Stomach (tissue), 9 donors: ENCODE results near the gene PTPRT. TPM values are rescaled to one million over a fixed set of nuclear protein-coding genes. Genes with fewer than 3 reads are reported as not detected.
A peak's percentile ranks its signal among the peaks of the same experiment; 100 is the strongest.

Source experiments
- DNase-seq, 2 donors: peaks; one replicate each; pipeline versions ENCODE4 v3.0.0 to v3.0.0-alpha.2; 2013 to 2019
- H3K27ac ChIP-seq, 5 donors: fragments of 200-600 bp in 4 of 5; sonication (generic) in 4 of 5; one replicate each; pipeline ENCODE4 v1.5.1; 2013 to 2019; ENCODE audit warnings: mild to moderate bottlenecking in 1 of 5, moderate library complexity in 1 of 5
- H3K27me3 ChIP-seq, 3 donors: fragments of 200-600 bp; sonication (generic); one replicate each; pipeline ENCODE4 v1.5.1; 2017 to 2019; ENCODE audit warnings: mixed run types in 1 of 3
- H3K36me3 ChIP-seq, 4 donors: fragments of 200-600 bp; sonication (generic); 1 replicate in 3 of 4; 2 replicates in 1 of 4; pipeline ENCODE4 v1.5.1; 2016 to 2019
- H3K4me1 ChIP-seq, 4 donors: fragments of 200-600 bp; sonication (generic); one replicate each; pipeline ENCODE4 v1.5.1; 2016 to 2019
- H3K4me3 ChIP-seq, 4 donors: fragments of 200-600 bp; sonication (generic) in 3 of 4; one replicate each; pipeline ENCODE4 v1.5.1; 2016 to 2019; ENCODE audit warnings: mild to moderate bottlenecking in 1 of 4
- H3K9me3 ChIP-seq, 4 donors: fragments of 200-600 bp; sonication (generic); one replicate each; pipeline ENCODE4 v1.5.1; 2016 to 2019
- EP300 ChIP-seq: sonication (generic); formaldehyde crosslinking; IDR thresholded peaks from one replicate; pipeline ENCODE4 v1.6.1; 2017; ENCODE audit warnings: antibody characterized with exemption
- POLR2A ChIP-seq, 4 donors: fragments of 450-650 bp; IDR thresholded peaks; one replicate each; pipeline ENCODE4 v1.6.1; 2016; ENCODE audit warnings: antibody characterized with exemption in 4 of 4, control low read depth in 2 of 4, mild to moderate bottlenecking in 1 of 4, moderate library complexity in 1 of 4
- POLR2AphosphoS5 ChIP-seq, 3 donors: sonication (generic); formaldehyde crosslinking; IDR thresholded peaks; one replicate each; pipeline ENCODE4 v1.6.1; 2016; ENCODE audit warnings: antibody characterized with exemption in 3 of 3
- WGBS, 5 donors: extraction: QIAGEN DNeasy Blood & Tissue Kit in 3 of 5; methylation state at CpG; one replicate each; pipeline versions ENCODE4 v1.1.5 to v1.1.7; 2013 to 2018; 5-methylcytosine and 5-hydroxymethylcytosine counted together
- intact Hi-C: fragments of 100-400 bp; cut with DNase I; formaldehyde crosslinking; loops from one replicate; pipeline ENCODE4 v1.15.1; 2023; ENCODE audit warnings: low total_unique reads
- polyA plus RNA-seq, 3 donors: library from polyadenylated mRNA; stranded (reverse); fragments of 200-250 nt; gene quantifications; one replicate each; pipeline ENCODE4 v1.2.3, GENCODE V29; 2013
- total RNA-seq, 5 donors: library from RNA; depleted of rRNA; stranded (reverse); fragments of >200 nt; gene quantifications; one replicate each; pipeline versions ENCODE4 v1.1.0 to v1.2.3, GENCODE V29; 2014 to 2016
- TF ChIP-seq, protein P1 (sequence below), 7 experiments: fragments of 450-650 bp in 4 of 7; fragments of 200-600 bp in 3 of 7; sonication (generic) in 3 of 7; IDR thresholded peaks; one replicate each; pipeline ENCODE4 v1.5.1; 2016 to 2019; ENCODE audit warnings: antibody characterized with exemption in 7 of 7, control low read depth in 2 of 7, mild to moderate bottlenecking in 1 of 7
- donor health status: healthy with polysubstance abuse.
- donor health status: Bipolar disorder and iron deficiency.
- donor health status: healthy.

The PTPRT gene
- total and polyA plus RNA-seq, 8 donors: 0.05 to 11.6 (median 1.7) TPM; not detected in 2

DNA sequence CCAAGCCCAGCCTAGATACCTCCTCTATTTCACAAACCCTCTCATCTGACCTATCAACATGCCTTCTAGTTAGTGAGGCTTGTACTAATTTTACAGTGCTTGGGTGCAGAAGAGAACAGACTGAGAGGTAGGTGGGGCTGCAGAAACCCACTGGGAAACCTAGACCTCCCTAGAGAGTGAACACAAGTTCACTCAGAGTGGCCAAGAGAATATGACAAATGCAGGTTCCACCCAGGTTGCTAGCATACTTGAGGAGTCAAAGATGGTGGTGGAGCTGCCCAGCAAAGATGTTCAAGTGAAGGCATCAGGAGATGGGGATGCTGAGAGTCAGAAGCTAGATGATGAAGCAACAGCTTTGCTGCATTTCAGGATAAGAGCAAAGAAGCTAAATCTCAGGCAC is 337.0 kb downstream of the PTPRT start:
- H3K27me3 ChIP-seq: no peaks in the 10 kb centered on the region
- H3K4me1 ChIP-seq: no peaks in the 10 kb centered on the region
- TF ChIP-seq POLR2A (IDR thresholded peaks at IDR 0.05) (no peak), EP300 (no peak), POLR2AphosphoS5 (IDR thresholded peaks at IDR 0.05) (no peak)
- TF ChIP-seq, protein P1, sequence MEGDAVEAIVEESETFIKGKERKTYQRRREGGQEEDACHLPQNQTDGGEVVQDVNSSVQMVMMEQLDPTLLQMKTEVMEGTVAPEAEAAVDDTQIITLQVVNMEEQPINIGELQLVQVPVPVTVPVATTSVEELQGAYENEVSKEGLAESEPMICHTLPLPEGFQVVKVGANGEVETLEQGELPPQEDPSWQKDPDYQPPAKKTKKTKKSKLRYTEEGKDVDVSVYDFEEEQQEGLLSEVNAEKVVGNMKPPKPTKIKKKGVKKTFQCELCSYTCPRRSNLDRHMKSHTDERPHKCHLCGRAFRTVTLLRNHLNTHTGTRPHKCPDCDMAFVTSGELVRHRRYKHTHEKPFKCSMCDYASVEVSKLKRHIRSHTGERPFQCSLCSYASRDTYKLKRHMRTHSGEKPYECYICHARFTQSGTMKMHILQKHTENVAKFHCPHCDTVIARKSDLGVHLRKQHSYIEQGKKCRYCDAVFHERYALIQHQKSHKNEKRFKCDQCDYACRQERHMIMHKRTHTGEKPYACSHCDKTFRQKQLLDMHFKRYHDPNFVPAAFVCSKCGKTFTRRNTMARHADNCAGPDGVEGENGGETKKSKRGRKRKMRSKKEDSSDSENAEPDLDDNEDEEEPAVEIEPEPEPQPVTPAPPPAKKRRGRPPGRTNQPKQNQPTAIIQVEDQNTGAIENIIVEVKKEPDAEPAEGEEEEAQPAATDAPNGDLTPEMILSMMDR (IDR thresholded peaks at IDR 0.05): no peak
- intact Hi-C loops: no loop called here
- no peak for DNase-seq
- H3K9me3 ChIP-seq: no peaks in the 10 kb centered on the region
- H3K36me3 ChIP-seq: no peaks in the 10 kb centered on the region
- no peak overlapping the region for H3K4me3 ChIP-seq
- H3K27ac ChIP-seq: no peak overlapping the region

DNA sequence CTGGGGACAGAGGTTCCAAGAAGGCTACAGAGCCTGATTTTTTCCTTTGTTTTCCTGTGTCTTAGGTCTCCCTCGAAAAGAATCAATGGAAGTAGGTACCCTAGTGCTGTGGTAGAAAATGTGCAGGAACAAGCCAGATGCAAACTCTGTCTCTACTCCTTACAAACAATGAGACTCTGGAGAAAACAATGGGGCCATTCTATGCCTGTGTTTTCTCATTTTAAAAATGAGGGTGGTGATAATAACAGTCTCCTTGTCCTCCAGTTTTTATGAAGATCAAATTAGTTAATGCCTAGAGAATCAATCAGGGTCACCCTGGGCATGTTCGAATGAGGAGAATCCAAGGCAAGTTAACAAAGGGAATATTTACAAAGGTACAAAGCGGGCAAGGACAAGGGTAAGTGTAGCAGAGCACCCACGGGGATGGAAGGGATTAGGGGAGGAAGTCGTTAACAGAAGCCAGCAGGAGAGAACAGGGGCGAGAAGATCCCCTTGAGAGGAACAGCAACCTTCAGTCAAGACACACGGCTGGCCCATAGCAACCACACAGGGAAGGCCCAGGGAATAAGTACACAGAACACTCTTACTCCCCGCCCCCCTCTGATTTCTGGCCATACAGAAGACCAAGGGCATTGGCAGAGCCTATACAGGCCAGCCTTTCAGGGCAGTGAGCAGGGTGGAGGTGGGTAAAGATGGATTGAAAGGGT is 342.8 kb downstream of the PTPRT start:
- H3K27me3 ChIP-seq: no peaks in the 10 kb centered on the region
- intact Hi-C loops: no loop called here
- H3K36me3 ChIP-seq: no peaks in the 10 kb centered on the region
- H3K4me3 ChIP-seq: no peak overlapping the region
- WGBS, 5 donors: 52 to 62% (median 56%) methylated on average over 8 of the region's 8 CpGs
- H3K27ac ChIP-seq: no peak overlapping the region
- no peak for DNase-seq
- no peaks in the 10 kb centered on the region for H3K4me1 ChIP-seq
- TF ChIP-seq EP300 (no peak), POLR2AphosphoS5 (IDR thresholded peaks at IDR 0.05) (no peak), POLR2A (IDR thresholded peaks at IDR 0.05) (no peak)
- TF ChIP-seq, protein P1 (IDR thresholded peaks at IDR 0.05): no peak
- H3K9me3 ChIP-seq: no peaks in the 10 kb centered on the region

DNA sequence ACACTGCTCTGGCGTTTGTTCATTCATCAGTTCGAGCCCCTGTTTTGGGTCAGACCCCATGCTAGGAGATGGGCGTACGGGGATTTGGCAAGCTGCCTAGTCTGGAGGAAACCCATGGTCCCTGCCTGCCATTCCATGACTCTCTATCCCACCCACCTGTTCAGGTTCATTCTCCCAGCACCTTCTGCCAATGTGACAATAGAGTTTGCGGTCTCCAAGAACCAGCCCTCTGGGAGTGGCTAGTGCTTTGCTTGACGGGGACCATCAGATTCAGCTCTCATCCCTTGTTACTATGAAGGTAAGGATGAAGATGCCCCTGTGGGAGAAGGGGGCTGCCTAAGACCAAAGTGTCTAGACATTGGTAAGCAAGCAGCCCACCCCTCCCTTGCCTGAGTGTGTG is 345.0 kb downstream of the PTPRT start:
- TF ChIP-seq POLR2A (IDR thresholded peaks at IDR 0.05): no peak
- TF ChIP-seq EP300: no peak
- TF ChIP-seq, protein P1 (IDR thresholded peaks at IDR 0.05): no peak
- no peak for TF ChIP-seq POLR2AphosphoS5 (IDR thresholded peaks at IDR 0.05)
- 79 to 94% (median 87%) methylated on average over 6 of the region's 6 CpGs for WGBS, 5 donors
- intact Hi-C loops: no loop called here

DNA sequence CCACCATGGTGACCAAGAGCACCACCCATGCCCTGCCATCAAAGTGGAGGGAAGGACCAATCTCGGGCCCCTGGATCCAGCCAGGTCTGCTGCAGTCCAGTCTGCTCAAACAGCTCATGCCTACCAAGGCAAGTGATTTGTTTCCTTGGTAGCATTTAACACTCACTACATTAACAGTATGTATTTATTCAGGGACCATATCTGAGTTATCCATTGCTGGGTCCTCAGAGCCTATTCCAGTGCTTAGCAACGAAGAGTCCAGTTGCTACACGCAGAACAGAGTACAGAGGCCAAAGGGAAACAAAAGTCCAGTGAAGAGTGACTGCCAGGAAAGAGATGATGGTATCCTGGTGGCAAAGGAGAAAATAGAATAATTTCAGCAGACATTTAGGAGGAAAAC is 352.2 kb downstream of the PTPRT start:
- Histone ChIP-seq H3K4me1 (no peaks in the 10 kb centered on the region), H3K27me3 (no peaks in the 10 kb centered on the region), H3K4me3 (no peak overlapping the region), H3K27ac (no peak overlapping the region), H3K36me3 (no peaks in the 10 kb centered on the region), H3K9me3 (no peaks in the 10 kb centered on the region)
- WGBS, 5 donors: 75 to 86% (median 81%) methylated on average over 3 of the region's 3 CpGs
- DNase-seq: peak in 1 of 2 donors; percentile 35
- TF ChIP-seq, protein P1 (IDR thresholded peaks at IDR 0.05): no peak
- TF ChIP-seq EP300 (no peak), POLR2A (IDR thresholded peaks at IDR 0.05) (no peak), POLR2AphosphoS5 (IDR thresholded peaks at IDR 0.05) (no peak)
- intact Hi-C loops: no loop called here

More for the DNA sequence above, 345.0 kb downstream of the PTPRT start:
- no peak overlapping the region for H3K27ac ChIP-seq
- H3K36me3 ChIP-seq: no peaks in the 10 kb centered on the region
- no peaks in the 10 kb centered on the region for H3K4me1 ChIP-seq
- no peaks in the 10 kb centered on the region for H3K9me3 ChIP-seq
- H3K4me3 ChIP-seq: no peak overlapping the region
- no peaks in the 10 kb centered on the region for H3K27me3 ChIP-seq
- no peak for DNase-seq
